Measurements from ENCODE around the gene SPSB3. TPM values are rescaled to one million over a fixed set of nuclear protein-coding genes. Genes with fewer than 3 reads are reported as not detected.
A peak's percentile ranks its signal among the peaks of the same experiment; 100 is the strongest.

Gene SPSB3
- total and polyA plus RNA-seq, 9 of the 15 experiments (the other 6 are each of a cell fraction or from before 2014, with no cell fraction given), result 0.39 to 37.4 (median 7.1) TPM

GRCh38 chr16:1782408-1783264, at the start of gene SPSB3, which contains the start of gene NUBP2 (continued):
- TF ChIP-seq POLR3A (IDR thresholded peaks at IDR 0.05; ENCODE audit: borderline replicate concordance, extremely low read depth, insufficient read depth, insufficient read length), result no peak
- peak in 1 of 2 experiments; percentile 82; a peak in 2 of 4 replicates for TF ChIP-seq NONO (IDR thresholded peaks at IDR 0.05; ENCODE audit: low read depth in 2 of 2, low read length in 1 of 2)
- no peak for TF ChIP-seq KDM1A (IDR thresholded peaks at IDR 0.05)
- TF ChIP-seq NFXL1 (CRISPR knock-in tag; IDR thresholded peaks at IDR 0.05), result no peak
- TF ChIP-seq CBFA2T3 (IDR thresholded peaks at IDR 0.05), result no peak
- no peak for TF ChIP-seq SRSF3 (IDR thresholded peaks at IDR 0.05; ENCODE audit: insufficient read depth, low read length)
- no peak for TF ChIP-seq ZNF398 (CRISPR knock-in tag; IDR thresholded peaks at IDR 0.05)
- no peak for TF ChIP-seq HEY1 (CRISPR knock-in tag; IDR thresholded peaks at IDR 0.05; ENCODE audit: borderline replicate concordance)
- no peak for TF ChIP-seq XRCC5 (IDR thresholded peaks at IDR 0.05; ENCODE audit: low read depth, low read length)
- peak; percentile 63; the same call in 1 of the 2 replicates for TF ChIP-seq MYC (IDR thresholded peaks at IDR 0.05; ENCODE audit: low read depth, low read length)
- no peak for TF ChIP-seq MYC (CRISPR knock-in tag; IDR thresholded peaks at IDR 0.05; ENCODE audit: borderline replicate concordance, low read depth)
- TF ChIP-seq ZFP91 (CRISPR knock-in tag; IDR thresholded peaks at IDR 0.05), result no peak
- TF ChIP-seq RFX7 (CRISPR knock-in tag; IDR thresholded peaks at IDR 0.05), result no peak
- TF ChIP-seq, protein P1, sequence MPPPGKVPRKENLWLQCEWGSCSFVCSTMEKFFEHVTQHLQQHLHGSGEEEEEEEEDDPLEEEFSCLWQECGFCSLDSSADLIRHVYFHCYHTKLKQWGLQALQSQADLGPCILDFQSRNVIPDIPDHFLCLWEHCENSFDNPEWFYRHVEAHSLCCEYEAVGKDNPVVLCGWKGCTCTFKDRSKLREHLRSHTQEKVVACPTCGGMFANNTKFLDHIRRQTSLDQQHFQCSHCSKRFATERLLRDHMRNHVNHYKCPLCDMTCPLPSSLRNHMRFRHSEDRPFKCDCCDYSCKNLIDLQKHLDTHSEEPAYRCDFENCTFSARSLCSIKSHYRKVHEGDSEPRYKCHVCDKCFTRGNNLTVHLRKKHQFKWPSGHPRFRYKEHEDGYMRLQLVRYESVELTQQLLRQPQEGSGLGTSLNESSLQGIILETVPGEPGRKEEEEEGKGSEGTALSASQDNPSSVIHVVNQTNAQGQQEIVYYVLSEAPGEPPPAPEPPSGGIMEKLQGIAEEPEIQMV (tag; conservative IDR thresholded peaks at IDR 0.05; ENCODE audit: low read depth), result no peak
- no peak for TF ChIP-seq ZNF146 (CRISPR knock-in tag; IDR thresholded peaks at IDR 0.05; ENCODE audit: unreplicated experiment)
- peak; percentile 86 for TF ChIP-seq PHF20 (IDR thresholded peaks at IDR 0.05; ENCODE audit: partially characterized antibody)
- TF ChIP-seq, protein P2, sequence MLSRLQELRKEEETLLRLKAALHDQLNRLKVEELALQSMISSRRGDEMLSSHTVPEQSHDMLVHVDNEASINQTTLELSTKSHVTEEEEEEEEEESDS (CRISPR knock-in tag; IDR thresholded peaks at IDR 0.05), result no peak
- TF ChIP-seq PHB (CRISPR knock-in tag; IDR thresholded peaks at IDR 0.05), result no peak

Data from K562 (cell line).